NCI-H2196 (cell line): ENCODE measurements around the gene SHOX.
"Not testable (repeated sequence)": the region's sequence is repeated elsewhere in the genome, so short reads cannot be mapped to it uniquely, and the experiment has no call there.

Experiments
- DNase-seq: peaks from one replicate; lab custom pipeline; 2025; ENCODE audit not compliant: unreplicated experiment; lab: John Stamatoyannopoulos, UW

Gene SHOX

GRCh38 chrX:630612-631496 lies at the start of gene SHOX:
TSS of gene SHOX (plus strand) at chrX:630791. CDS start at chrX:630898, 107 bp downstream.
- DNase-seq: no peak

- DNase-seq: no peak
Observed at GRCh38 chrX:581066-581465, 49.5 kb upstream of the SHOX start.

DNA sequence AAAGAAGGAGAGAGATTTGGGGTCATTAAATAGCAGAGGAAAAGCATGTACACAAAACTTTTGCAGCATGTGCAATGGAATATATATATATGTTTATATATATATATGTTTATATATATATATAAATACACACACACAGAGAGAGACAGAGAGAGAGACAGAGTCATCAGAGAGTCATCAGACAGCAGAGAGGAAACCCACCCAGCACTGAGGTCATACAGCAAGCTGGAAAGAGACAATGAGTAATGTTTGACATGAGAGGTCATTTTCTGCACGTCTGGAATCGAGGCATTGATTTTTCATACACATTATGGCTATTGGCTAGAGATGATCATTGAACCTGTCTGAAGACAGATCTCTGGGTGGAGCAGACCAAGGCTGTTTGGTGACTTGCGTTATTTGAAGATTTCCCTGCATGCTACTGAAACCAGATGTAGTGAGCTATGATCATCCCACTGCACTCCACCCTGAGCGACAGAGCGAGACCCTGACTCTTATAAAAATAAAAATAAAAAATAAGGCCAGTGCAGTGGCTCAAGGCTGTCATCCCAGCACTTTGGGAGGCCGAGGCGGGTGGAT lies 48.8 kb upstream of the SHOX start:
- DNase-seq: no peak

DNA sequence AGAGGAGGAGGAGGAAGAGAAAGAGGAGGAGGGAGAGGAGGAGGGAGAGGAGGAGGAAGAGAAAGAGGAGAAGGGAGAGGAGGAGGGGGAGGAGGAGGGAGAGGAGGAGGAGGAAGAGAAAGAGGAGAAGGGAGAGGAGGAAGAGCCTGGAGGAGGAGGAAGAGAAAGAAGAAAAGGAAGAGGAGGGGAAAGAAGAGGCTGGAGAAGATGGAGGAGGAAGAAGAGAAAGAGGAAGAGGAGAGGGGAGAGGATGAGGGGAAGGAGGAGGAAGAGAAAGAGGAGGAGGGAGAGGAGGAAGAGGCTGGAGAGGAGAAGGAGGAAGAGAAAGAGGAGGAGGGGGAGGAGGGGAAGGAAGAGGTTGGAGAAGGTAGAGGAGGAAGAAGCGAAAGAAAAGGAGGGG lies 46.0 kb upstream of the SHOX start:
- no peak for DNase-seq

- no peak for DNase-seq
Observed at GRCh38 chrX:585115-585808, 45.3 kb upstream of the SHOX start.

- DNase-seq: no peak
Observed at GRCh38 chrX:586351-586750, 44.2 kb upstream of the SHOX start.

- DNase-seq: not testable (repeated sequence)
Observed at GRCh38 chrX:589261-589660, 41.3 kb upstream of the SHOX start.

- DNase-seq: no peak
Observed at GRCh38 chrX:590693-591404, 39.7 kb upstream of the SHOX start.

DNA sequence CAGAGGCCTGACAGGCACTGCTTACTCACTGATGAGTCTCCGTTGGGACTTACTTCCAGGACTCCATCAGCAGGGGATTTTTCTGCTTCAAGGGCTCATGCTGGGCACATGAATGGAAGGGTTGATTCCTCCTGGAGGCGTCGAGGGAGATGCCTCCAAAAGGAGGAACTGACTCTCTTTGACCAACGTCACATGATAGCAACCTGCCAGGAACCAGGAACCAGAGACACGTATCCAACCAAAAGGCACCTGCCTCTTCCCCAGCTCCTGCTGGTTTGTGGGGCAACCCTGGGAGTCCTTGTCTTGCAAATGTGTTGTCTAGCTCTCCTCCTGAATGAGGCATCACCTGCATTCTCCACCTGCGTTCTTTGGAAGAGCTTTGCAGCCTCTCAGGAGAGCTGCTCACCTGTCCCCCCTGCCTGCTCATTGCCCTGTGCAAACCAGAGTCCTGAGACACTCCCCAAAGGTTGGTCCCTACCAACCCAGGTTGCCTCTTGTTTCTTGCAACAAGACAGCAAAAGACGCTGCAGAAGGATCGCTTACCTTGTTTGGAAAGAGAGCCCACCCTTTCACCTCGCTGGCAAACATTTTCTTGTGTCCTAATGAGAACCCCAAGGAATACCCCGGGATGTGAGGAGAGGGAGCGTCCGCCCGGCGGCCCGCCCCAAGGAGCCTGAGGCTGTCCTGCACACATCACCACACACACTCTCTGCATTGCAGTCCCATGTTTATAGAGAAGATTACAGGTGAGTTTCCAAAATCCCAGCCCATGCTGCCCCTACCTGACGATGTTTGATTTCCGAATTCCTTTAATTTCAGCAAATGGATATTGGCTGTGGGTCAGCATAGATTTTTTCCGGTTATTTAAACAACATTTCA lies 30.5 kb upstream of the SHOX start:
- DNase-seq: no peak

DNA sequence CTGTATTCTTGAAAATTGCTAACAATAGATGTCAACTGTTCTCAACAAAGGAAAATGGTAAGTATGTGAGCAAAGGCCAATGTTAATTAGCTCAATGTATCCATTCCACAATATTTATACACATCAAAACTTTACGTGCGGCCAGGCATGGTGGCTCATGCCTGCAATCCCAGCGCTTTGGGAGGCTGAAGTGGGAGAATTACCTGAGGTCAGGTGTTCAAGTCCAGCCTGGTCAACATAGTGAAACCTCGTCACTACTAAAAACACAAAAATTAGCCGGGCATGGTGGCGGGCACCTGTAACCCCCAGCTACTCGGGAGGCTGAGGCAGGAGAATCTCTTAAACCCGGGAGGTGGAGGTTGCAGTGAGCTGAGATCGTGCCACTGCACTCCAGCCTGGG lies 27.6 kb upstream of the SHOX start:
- DNase-seq: not testable (repeated sequence)

- not testable (repeated sequence) for DNase-seq
Observed at GRCh38 chrX:604616-605015, 26.0 kb upstream of the SHOX start.

DNA sequence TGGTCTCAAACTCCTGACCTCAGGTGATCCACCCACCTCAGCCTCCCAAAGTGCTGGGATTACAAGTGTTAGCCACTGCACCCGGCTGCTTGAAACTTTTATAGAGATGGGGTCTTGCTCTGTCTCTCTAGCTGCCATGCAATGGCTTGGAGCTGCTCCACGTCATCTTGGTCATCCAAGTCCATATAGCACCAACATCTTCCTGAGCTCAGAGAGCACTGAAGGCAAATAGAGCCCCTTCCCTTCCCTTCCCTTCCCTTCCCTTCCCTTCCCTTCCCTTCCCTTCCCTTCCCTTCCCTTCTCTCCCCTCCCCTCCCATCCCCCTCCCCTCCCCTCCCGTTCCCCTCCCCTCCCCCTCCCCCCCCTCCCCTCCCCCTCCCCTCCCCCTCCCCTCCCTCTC lies 22.5 kb upstream of the SHOX start:
- not testable (repeated sequence) for DNase-seq

DNA sequence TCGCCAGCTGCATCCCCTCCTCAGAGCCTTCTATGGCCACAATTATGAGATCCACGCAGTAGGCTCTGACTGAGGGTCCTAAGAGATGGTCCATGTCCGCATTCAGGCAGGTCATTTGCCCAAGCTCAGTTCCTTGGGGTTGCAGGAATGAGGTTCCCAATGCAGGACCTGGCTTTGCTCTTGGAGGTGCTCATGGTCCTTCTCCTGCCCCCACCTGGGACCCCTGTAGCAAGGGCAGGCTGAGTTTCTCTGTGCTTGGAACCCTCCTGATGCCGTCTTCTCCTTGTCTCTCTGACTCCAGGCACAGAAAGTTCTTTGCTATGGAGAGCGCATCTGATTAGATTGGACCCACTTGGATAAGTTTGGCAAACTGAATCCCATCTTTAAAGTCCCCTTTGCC lies 16.5 kb upstream of the SHOX start:
- no peak for DNase-seq

DNA sequence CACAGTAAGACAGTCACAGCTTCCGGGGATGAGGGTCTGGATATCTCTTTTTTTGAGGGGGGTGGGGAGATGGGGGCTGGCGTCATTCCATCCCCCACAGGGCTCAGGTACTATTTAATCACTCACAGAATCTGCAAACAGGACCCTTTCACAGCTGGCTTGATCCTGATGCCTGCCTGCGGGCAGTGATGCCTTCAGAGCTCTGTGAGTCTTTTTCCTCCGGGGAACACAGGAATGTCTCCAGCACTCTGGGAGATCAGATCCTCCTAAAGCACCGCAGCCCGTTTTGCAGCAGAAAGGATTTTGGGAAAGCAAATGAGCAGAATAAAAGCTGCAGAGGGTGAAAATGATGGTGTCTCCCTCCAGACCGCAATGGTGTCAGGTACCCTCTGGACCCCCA lies 13.2 kb upstream of the SHOX start:
- DNase-seq: no peak

DNA sequence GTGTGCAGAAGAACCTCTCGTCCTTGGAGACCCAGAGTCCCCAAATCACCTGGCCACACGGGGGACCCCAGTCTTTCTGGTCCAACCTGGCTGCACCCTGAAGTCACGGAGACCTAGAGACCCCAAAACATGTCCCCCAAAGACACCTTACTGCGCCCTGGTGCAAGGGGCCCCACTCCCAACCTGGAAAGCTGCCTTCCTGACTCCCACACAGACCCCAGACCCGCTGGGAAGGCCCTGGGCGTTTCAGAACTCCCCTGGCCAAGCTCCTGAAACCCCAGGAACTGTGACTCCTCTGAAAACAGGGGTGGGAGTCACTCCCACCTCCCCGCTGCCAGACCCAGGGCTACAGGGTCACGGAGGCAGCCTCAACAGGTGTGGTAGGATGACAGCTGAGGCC lies 12.7 kb upstream of the SHOX start:
- no peak for DNase-seq

DNA sequence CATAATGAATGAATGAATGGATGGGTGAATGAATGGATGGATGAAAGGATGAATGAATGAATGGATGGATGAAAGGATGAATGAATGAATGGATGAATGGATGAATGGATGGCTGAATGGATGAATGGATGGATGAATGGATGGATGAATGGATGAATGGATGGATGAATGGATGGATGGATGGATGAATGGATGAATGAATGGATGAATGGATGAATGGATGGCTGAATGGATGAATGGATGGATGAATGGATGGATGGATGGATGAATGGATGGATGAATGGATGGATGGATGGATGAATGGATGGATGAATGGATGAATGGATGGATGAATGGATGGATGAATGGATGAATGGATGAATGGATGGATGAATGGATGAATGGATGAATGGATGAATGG lies 12.3 kb upstream of the SHOX start:
- not testable (repeated sequence) for DNase-seq

- DNase-seq: no peak
Observed at GRCh38 chrX:618761-619450, 11.7 kb upstream of the SHOX start.

GRCh38 chrX:619451-619811 lies 11.2 kb upstream of the SHOX start:
- DNase-seq: no peak

DNA sequence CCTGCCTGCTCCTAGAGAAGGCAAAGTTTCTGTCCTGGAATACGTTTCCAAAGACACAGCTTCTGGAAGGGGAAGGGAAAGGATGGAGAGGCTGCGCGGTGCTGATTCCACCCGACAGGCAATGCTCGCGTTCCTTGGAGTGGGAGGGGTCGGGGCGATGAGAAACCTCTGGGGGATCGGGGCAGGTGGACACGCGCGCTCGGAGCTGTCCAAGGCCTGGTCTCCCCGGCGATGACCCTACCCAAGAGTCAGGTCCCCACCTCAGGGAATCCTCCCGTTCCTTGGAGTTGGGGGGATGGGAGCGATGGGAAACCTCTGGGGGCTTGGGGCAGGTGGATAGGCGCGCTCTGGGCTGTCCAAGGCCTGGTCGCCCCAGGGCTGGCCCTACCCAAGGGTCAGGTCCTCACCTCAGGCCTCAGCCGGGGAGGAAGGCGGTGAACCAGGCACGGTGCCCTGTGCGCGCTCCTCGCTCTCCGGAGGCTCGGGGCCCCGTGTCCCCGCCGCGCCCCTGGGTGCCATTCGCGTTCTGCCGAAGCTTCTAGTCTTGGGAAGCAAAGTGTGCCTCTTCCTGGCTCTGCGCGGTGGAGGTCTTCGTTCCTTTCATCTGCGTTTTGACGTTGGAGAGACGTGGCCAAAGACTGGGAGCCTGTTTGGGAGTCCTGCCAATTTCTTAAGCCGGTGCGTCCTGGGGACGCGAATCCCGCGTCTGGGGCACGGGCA lies 10.6 kb upstream of the SHOX start:
- no peak for DNase-seq
